Activated CD8-positive, alpha-beta memory T cell treated with anti-CD3 and anti-CD28 coated beads for 4 hours (primary cell): Measurements from ENCODE around the gene SNAP25.

Experiments used
- DNase-seq, 2 donors: peaks; one replicate each; pipeline ENCODE4 v3.0.0-alpha.2; 2020; ENCODE audit warnings: low read depth in 2 of 2

Gene SNAP25

DNA sequence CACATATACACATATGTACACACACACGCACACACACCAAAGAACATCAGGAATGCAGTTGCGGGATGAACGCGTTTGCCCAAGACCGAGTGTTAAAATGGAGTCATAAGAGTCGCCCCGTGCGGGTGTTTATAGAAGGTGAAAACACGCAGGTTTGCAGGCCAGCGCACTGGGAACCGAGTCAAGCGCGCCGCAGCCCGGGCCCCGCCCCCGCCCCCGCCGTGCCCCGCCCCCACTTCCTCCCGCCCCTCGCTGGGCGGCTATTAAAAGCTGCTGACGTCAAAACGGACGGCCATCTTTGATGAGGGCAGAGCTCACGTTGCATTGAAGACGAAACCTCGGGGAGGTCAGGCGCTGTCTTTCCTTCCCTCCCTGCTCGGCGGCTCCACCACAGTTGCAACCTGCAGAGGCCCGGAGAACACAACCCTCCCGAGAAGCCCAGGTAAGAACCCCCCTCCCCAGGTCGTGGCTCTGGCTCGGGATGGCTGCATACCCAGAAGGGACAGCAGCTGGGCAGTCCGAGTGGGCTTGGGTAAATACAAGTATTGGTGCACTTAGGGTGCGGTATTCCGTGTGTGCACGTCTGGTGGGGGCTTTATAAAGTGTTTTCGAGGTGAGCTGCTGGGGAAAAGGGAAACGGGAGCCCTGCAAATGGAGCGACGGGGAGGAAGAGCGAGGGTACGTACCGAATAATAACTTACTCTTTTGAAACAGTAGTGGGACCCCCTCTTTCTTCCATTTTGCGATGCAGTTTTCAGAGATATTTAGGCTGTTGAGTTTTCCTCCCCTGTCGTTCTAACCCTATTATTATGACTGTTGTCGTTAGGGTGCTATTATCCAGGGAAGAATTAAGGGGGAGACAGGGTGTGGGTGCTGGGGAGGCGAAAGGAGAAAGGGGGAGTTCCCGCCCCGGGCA, at the start of gene SNAP25:
TSS of gene SNAP25 (plus strand) at position 295 of the 916 bp plus-strand sequence. CDS start 56,662 bp downstream, outside the sequence.
- no peak for DNase-seq

DNA sequence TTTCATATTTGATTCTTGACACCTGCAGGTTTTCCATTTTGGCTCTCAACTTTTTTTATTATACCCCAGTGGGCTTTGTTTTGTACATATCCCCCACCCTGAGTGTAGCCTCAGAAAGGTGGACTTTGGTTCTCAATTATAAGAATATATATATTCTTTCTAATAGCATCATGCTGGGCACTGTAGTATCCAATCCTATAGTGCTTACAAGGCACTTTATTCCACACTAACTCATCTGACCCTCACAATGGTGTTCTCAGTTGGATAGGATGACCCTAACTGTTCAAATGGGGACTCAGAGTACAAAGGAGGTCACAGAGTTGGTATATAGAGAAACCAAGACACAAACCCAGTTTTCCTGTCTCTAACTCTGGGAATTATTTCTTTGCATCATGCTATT, 48.9 kb upstream of the SNAP25 start:
- DNase-seq = no peak

DNA sequence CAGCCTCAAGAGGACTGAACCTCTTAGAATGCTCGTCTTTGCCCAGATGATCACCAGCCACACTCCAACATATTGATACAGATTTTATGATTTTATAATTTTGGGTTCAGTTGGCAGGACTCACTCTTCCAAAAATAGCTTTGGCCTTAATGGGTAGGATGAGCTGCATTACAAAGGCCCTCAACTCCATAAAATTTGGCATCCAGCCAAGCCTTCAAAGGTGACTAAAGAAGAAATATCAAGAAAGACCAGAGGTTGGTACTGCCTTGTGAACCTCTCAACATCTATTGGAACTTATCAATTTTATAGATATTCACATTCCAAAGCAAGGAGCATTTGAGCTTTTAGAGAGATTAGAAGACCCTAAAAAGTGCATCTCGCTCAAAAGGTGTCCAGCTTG, 48.4 kb upstream of the SNAP25 start:
- no peak for DNase-seq

DNA sequence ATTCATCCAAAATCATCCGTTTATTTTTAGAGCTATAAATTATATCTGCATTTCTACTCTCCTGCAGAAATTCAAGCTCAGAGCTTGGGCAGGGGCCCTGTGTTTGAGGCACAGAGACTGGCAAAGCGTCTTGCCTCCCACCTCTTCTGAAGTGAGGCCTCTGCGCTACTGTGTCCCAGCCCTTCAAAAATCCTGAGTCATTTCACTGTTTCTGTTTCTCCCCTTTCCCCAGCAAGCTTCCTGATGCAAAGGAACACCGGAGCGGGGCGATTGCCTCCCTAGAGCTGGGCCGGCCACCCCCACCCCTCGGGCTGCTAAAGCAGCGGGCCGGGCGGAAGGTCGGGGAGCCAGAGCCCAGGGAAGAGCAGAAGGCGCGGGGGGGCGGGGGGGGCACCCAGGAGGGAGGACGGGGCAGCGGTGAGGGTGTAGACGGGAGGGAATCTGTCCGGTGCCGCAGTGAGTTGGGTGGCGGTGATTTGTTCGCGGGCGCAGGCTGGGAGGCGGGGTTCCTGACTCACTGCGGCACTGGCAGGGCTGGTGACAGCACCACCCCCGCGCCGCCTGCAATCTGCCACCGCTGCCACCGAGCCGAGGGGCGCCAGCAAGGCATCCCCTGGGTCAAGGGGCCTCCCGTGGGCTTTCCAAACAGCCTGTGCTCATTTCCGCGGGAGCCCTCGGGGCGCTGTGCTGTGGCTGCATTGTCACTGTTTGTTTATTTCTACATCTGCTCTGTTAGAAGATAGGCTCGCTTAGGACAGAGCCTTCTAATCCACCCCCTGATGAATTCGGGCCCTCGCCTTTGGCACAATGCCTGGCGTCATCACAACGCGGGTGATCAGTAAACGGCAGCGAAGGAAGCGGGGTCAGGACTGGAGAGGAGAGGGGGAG, 46.5 kb upstream of the SNAP25 start:
- no peak for DNase-seq

DNA sequence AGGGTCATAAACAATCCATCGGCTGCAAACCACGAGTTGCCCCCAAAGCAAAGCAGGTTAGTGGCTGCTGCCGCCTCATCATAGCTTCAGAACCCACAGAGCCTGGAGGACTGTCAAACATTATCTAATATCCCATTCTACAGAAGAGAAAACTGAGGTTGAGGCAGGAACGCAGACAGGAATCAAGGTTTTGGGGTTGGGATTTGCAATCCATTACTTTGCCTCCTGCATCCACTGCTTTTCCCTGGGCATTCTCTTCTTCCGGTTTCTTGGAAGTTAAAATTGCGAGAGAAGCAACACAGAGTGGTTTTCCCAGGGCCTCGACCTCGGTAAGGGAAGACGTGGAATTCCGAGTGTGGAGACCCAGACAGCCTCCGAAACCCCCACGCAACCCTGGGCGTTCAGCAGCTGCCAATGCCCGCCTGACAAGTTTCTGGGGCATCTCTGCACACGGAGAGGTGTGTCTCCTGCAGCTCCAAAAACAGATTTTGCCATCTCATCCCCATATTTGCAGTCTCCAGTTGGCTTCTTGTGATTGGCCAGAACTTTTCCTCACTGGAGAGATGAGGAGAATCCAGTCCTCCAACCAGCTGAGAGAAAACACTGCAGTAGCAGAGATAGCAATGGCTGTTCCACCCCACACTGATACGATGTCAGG, 45.5 kb upstream of the SNAP25 start:
- no peak for DNase-seq

DNA sequence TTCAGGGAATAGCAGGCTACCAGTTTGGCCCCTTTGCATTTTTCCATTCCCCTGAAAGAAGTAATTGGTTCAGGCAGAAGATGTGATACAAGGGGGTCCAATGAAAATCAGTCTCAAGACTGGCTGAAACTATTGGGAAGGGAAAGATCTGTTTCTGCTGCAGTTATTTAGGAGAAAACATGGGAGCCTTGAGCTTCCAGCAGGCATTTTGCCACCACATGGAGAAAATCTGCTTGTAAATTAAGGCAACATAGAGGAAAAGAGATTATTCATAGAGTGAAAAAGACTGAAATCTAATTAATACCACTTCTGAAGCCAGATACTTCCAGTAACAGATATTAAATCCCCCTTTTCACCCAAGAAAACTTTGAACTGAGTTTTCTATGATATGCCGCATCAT, 44.2 kb upstream of the SNAP25 start:
- DNase-seq = no peak

DNA sequence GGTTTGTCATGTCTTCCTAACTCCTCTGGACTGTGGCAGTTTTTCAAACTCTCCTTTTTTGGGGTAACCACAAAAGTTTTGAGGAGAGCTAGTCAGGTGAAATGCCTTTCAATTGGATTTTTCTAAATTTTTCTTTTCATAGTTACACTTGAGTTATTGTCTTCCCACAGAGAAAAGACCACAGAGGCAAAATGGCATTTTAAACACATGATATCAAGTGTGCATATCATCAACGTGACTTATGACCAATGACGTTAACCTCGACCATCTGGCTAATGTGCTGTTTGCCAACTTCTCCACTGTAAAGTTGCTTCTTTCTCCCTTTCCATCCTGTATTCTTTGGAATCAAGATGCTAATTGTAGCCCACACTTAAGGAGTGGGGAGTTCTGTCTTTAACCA, 41.3 kb upstream of the SNAP25 start:
- no peak for DNase-seq

DNA sequence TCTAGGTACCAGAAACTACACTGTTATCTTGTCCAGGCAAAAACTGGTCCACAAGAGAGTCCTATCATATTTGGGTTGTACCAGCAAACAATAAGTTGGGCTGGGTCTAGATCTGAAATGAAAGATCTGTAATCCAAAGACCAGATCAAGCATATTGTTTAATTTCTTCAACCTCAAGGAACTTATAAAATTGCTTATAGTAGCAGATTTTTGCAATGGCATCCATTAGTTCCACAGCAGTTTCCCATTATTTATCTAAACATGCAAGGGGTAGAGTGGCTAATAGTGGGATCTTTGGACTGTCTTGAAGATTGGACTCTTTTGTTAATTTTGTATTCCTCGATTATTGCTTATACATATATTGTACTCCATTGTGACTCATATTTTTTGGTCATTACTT, 40.5 kb upstream of the SNAP25 start:
- no peak for DNase-seq

DNA sequence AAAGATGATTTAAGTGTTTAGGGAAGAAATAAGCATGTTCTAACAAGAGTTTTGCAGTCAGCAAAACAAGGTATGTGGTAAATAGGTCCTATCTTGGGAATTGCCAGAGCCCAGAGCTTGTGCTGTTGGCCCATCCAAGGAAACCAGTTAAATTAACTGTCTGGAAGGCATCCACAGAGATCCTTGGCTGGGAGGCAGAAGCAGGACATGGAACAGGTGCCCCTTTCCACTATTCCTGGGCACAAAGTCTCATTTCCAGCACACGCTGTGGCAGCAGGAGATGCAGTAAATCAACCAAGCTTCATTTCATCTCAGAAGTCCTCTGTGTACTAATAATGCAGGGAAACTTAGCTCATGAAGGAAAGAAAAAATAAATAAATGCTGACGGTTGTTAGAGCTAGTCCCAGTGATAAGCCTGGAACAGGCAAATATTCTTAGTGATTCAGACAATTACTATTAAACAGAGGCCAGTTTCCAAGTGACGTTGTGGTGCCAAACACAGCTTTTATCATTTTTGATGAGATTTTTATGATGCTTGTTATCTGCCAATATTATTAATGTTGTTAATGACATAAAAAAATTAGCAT, 39.8 kb upstream of the SNAP25 start:
- DNase-seq = no peak

DNA sequence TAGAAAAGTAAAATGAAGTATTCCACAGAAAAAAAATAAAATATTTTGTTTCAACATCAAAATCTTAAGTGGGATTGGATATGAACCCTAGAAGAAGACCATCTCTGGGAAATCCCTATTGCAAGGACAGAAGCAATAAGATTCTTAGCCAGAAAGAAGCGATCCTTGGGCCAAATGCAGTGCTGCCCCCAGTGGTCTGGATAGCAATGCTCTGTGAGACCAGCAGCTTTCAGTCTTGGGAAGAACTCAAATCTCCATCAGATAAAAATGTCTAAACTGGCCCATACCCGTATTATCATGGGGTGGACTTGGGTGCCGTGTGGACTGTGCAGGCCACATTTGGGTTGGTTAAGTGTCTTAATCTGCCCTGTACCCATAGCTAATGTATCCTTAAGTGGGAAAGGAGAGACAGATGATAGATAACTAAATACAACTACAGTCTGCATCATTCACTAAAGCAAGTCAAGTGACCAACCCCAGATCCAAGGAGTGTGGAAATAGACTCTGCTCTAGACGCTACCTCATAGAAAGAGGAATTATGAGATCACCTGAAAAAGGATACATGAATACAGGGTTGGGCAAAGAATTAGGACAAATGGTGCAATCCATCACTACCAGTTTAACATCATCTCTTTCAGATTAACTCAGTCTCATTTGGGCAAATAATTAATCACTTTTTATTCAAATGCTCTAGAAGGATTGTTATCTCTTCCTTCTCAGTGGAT, 38.9 kb upstream of the SNAP25 start:
- no peak for DNase-seq

DNA sequence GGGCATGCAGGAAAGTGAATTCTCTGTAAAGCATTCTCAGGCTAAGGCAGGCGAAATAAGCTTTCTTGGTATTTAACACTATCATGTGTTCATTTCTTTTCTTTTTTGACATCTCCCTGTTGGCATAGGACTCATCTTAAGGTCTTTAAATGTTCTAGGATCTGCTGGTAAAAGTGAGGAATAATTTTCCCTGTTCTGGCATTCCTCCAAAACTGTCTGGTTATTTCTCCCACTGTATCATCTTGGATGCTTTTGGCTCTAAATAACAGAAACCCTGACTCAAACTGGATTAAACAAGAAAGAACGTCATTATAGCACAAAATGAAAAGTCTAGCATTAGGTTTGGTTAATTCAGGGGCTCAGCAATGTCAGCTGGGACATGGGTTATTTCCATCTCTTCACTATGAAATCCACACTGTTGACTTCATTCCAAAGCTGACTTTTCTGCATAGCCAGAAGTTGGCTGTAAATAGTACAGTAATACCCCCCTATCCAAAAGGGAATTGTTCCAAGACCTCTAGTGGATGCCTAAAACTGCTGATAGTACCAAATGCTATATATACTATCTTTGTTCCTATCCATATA, 37.9 kb upstream of the SNAP25 start:
- DNase-seq = no peak

DNA sequence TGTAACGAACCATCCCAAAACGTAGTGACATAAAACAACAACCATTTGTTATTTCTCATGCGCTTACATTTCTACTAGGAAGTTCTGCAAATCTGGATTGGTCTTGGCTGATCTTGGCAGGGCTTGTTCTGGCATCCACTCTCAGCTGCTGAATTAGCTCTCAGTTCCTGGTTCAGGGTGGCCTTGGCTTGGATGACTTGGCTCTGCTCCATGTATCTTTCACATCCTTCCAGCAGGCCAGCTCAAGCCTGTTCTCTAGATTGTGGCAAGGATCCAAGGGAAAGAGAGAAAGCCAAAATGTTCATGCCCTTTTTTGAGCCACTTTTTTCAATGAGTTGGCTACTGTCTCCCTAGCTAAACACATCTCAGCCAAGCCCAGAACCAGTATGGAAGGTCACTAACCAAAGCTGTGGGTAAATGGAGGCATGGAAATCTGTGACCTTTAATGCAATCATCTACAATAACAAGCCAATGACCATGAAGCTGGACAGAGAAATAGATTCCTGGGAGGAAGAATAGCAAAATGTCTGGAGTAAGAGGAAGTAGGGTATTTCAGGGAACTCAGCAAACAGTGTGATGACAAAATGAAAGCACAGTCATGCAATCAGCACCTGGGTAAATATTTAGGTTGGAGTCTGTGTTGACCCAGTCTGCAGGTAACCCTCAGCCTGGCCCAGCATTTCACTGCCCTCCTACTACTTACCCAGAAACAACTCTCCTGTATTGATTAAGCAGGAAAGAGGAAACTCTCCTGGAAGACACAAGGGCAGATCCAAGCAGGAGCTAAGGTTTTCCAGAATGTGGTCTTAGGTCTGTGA, 32.7 kb upstream of the SNAP25 start:
- DNase-seq = no peak

DNA sequence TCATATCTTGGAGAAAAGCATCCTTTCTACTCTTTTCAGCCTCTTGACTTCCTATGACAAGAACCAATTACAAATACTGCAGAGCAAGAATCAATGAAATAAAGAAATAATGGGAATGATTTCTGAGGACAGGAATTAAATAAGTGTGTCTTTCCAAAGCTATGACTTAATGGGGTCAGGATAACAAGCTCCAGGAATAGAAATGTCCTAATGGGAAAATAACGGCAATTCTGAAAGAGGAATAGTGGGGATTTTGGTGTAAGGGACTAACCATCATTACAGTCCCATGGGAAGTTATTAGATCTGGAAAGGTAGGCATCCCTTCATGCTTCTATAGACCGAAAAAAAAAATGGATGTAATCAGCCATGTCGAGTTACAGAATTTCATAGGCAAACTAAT, 28.2 kb upstream of the SNAP25 start:
- DNase-seq = no peak

DNA sequence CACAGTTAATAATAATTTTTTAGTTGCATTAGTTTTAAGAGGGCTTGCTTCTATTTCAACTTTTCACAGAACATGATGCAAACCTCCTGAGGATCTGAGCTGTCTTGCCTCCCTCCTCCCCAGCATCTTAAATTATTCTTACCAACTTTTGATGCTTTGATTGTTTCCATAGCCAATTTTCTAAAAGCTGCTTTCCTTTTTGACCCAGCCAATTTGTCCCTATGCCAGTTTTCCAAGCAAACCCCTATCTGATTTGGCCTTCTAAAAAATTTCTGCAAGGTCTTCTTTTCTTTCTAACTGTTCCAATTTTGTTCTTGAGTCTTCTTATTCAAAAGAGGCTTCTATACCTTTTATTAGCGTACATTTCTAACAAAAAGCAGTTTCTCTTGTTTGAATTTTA, 26.5 kb upstream of the SNAP25 start:
- DNase-seq = no peak

DNA sequence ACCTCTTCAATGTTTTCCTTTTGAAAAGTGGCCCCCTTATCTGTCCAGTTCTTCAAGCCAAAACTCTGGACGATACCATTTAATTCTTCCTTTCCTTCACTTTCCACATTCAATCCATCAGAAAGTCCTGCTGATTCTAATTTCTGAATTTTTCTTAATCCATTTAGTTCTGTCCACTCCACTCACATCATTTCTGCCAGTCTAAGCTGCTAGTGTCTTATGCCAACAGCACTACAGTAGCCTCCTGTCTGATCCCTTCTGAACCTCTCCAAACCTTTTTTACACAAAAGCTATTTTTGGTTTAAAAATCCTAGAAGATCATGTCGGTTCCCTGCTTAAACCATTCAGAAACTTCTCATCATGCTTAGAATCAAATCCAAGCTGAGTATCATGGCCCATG, 24.5 kb upstream of the SNAP25 start:
- no peak for DNase-seq

DNA sequence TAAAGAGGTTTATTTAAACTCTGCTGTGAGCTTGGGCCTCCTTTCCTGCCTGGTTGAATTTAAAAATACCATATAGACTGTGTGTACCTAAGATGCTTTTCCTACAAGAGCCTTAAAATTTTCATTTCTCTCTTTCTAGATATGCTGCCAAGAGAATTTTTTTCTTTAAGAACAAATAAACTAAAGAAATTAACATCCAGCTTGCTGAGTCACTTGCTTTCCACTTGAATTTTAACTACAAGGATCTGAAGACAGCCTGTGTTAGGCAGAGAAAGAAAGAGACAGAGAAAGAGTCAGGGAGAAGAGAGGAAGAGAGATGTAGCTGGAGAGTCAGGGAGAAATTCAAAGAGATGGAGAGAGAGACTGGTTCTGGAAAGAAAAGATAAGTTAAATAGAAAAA, 18.3 kb upstream of the SNAP25 start:
- no peak for DNase-seq

DNA sequence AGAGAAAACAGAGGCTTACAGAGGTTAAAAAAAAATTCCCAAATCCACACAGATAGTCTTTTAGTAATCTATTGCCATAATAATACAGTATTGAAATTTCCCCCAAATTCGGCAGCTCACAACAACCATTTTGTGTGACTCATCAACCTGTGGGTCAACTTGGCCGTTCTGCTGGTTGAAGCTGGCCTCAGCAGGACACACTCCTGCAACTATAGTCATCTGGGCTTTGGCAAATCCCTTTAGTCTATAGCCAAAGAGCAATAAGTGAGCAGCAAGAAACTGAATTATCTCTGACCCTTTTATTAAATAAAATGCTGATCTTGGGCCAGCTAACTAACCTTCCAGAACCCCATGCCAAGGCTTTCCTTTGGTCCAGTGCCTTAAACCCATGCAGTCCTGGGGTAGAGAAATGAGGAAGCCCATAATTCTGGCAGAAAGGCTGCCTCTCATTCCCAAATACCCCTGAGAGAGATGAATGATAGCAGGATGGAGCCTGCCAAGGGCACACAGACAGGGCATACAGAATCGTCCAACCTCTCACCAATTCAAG, 17.2 kb upstream of the SNAP25 start:
- no peak for DNase-seq

DNA sequence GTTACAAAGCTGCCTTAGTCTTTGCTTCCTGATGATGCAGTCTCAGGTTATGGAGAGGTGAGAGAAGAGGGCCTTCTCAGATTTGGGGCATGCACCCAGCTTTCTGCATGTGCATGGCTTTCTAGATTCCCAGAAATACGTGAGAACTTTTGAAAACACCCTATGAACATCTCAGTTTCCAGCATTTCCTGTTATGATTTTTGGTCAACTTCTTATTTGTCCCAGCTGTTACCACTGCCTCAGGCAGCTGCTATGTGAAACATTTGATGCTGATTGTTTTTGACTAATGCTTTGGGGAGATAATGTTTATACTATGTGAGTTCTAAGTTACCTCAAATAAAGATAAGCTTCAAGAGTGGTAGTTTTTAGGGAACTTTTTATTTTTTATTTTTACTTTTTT, 9.5 kb upstream of the SNAP25 start:
- DNase-seq = no peak

DNA sequence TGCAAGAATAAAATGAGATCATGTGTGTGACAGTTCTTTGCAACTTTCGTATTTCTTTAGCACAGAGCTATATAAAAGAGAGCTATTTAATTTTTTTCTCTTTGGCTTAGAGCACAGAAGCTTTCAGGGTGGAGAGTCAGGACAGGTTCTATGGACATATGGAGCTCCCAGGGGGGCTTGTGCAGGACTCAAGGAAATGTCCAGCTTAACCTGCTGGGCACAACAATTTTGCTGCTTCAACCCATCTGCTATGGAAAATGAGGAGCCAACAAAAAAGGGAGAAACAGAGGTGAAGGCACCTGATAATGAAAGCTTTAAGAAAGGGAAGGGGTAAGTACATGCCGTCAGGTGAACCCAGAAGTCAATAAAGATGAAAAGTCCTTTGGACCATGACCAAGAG, 5.1 kb upstream of the SNAP25 start:
- no peak for DNase-seq
